CD4-positive, alpha-beta T cell treated with Interleukin-17A for 4 hours (primary cell): Measurements from ENCODE around the gene TBC1D10B.
"Not testable (repeated sequence)": the region's sequence is repeated elsewhere in the genome, so short reads cannot be mapped to it uniquely, and the experiment has no call there.

Source experiments
- DNase-seq: peaks from one replicate; pipeline ENCODE4 v3.0.0-alpha.2; 2020; ENCODE audit warnings: mixed read lengths

TBC1D10B gene

DNA sequence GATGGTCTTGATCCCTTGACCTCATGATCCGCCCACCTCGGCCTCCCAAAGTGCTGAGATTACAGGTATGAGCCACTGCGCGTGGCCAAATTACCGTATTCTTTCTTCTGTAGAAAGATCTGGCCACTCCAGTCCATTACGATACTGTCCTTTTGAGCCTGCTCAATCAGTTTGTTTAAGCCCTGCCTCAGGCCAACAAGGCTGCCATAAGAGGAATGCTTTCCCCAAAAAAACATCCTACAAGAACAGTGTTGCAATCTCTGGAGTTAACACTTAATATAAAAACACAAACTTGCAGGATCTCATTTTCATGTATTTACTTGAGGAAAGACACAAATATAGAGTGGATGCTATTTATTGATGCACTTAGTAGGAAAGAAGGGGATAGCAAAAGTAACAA is 46.1 kb downstream of the TBC1D10B start:
- not testable (repeated sequence) for DNase-seq

DNA sequence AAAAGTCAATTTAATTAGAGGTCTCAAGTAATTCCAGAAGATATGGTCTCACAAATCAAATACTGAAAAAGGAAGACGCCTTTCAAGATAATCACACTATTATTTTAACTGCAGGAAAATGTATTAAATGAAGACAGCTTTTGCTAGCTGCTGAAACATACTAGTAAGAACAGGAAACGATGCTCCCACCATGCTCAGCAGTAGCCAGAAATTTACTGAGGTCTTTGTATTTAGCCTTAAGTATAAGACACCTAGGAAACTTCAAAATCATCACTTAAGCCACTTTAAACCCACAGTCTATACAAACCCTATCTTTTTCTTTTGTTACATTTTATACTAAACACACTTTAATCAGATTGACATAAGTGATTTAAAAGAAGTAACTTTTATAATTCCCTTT is 51.6 kb downstream of the TBC1D10B start:
- not testable (repeated sequence) for DNase-seq

DNA sequence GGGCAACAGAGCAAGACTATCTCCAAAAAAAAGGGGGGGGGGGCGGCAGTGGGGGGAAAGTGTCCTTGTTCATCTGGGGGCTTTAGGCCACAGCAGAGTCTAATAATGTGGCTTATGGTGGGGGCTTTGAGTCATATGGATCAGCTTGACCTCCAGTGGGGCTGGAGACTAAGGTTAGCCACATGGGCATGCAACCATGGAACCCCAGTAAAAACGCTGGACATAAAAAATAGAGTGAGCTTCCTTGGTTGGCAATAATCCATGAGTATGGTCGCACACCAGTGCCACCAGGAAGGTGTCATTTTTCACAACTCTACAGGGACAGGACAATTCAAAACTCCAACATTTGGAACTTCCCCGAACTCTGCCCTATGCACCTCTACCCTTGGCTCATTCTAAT is 59.4 kb downstream of the TBC1D10B start:
- DNase-seq: not testable (repeated sequence)

DNA sequence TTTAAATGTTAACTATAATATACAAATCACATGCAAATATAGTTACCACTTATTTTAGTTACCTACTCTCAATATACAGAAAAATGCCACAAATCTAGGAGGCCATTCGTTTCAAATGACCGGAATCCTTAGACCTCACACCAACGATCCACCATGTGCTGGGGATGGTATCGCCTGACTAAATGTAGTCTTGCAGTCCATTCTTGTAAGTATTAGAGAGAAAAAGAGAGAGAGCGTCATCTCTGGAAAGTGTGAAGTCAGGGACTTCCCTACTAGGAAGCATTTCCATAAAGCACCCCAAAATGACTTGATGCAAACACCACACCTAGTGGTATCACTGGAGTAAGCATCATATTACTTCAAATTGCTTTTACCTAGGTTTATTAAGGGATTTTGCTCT is 61.0 kb downstream of the TBC1D10B start:
- DNase-seq: not testable (repeated sequence)
